Osteoblast (primary cell): ENCODE measurements around the gene TCP10L. TPM values are rescaled to one million over a fixed set of nuclear protein-coding genes. Genes with fewer than 3 reads are reported as not detected.
"Not testable (repeated sequence)": the region's sequence is repeated elsewhere in the genome, so short reads cannot be mapped to it uniquely, and the experiment has no call there.

Source experiments
- DNase-seq: peaks from one replicate; pipeline ENCODE4 v3.0.0; 2011; ENCODE audit warnings: low spot score, mixed read lengths; ENCODE audit not compliant: insufficient read length; ENCODE audit errors: missing footprints
- H2AFZ ChIP-seq: 2 replicates; pipeline ENCODE4 v1.6.0; 2011; ENCODE audit warnings: mild to moderate bottlenecking, low read length
- H3K27ac ChIP-seq: 2 replicates; pipeline ENCODE4 v1.5.1; 2011; ENCODE audit warnings: mild to moderate bottlenecking, low read depth, low read length, moderate library complexity
- H3K27me3 ChIP-seq: 2 replicates; pipeline ENCODE4 v1.6.0; 2012; ENCODE audit warnings: mild to moderate bottlenecking, control low read depth, inconsistent platforms, low read length, moderate library complexity; ENCODE audit not compliant: insufficient read depth
- H3K36me3 ChIP-seq: 2 replicates; pipeline ENCODE4 v1.5.1; 2011; ENCODE audit warnings: mild to moderate bottlenecking, low read length, control low read depth, moderate library complexity; ENCODE audit not compliant: insufficient read depth
- H3K4me1 ChIP-seq: 2 replicates; pipeline ENCODE4 v1.5.1; 2011; ENCODE audit warnings: mild to moderate bottlenecking, low read length, control low read depth, moderate library complexity; ENCODE audit not compliant: insufficient read depth
- H3K4me2 ChIP-seq: 2 replicates; pipeline ENCODE4 v1.6.0; 2011; ENCODE audit warnings: mild to moderate bottlenecking, low read length; ENCODE audit not compliant: insufficient read depth
- H3K4me3 ChIP-seq: fragments of 200-600 bp; sonication (generic); 3 replicates; pipeline ENCODE4 v1.5.1; 2012; ENCODE audit warnings: mild to moderate bottlenecking, low read length, inconsistent platforms; ENCODE audit not compliant: insufficient read depth
- H3K79me2 ChIP-seq: 2 replicates; pipeline ENCODE4 v1.6.0; 2012; ENCODE audit warnings: mild to moderate bottlenecking, low read length, control low read depth, inconsistent platforms; ENCODE audit not compliant: insufficient read depth
- H3K9me3 ChIP-seq: 2 replicates; pipeline ENCODE4 v1.5.1; 2011; ENCODE audit warnings: low read depth, low read length, control low read depth
- H4K20me1 ChIP-seq: 2 replicates; pipeline ENCODE4 v1.6.0; 2012; ENCODE audit warnings: mild to moderate bottlenecking, low read length, control low read depth; ENCODE audit not compliant: insufficient read depth
- CTCF ChIP-seq: IDR thresholded peaks from 2 replicates; pipeline ENCODE4 v1.5.1; 2011; ENCODE audit warnings: mild to moderate bottlenecking, low read depth, low read length, moderate library complexity; ENCODE audit errors: extremely low read depth
- total RNA-seq: library from RNA; depleted of rRNA; stranded (reverse); fragments of >200 nt; gene quantifications from 2 replicates; pipeline ENCODE4 v1.2.3, GENCODE V29; 2012

The TCP10L gene
- total RNA-seq, 1 donor, result 0.72 TPM

- H3K4me3 ChIP-seq, result peak overlapping the region; percentile 95
- peak overlapping the region; percentile 97 for H2AFZ ChIP-seq
Measured at GRCh38 chr21:32612999-32613337, 27.6 kb upstream of the TCP10L start.

GRCh38 chr21:32612075-32612998 is 27.0 kb upstream of the TCP10L start, which contains the start of gene CFAP298:
Gene CFAP298, minus strand, starts transcription at chr21:32612377. Its CDS starts 134 bp downstream, at chr21:32612243.
- Histone ChIP-seq H4K20me1 (peaks cover 5% of the 10 kb centered on the region), H3K36me3 (peaks cover 17% of the 10 kb centered on the region), H3K27ac (peak within 1 kb of the TSS; percentile 97), H3K9me3 (no peaks in the 10 kb centered on the region), H3K4me1 (peaks cover 8% of the 10 kb centered on the region), H3K4me2 (peak within 1 kb of the TSS; percentile 93), H3K4me3 (peak within 1 kb of the TSS; percentile 95), H3K27me3 (no peaks in the 10 kb centered on the region), H2AFZ (peak within 1 kb of the TSS; percentile 97), H3K79me2 (peaks cover 25% of the 10 kb centered on the region)
- peak; percentile 97 for DNase-seq
- TF ChIP-seq CTCF, result no peak

More at GRCh38 chr21:32612999-32613337, 27.6 kb upstream of the TCP10L start:
- Histone ChIP-seq H3K36me3 (peaks cover 12% of the 10 kb centered on the region), H3K9me3 (no peaks in the 10 kb centered on the region), H3K79me2 (peaks cover 25% of the 10 kb centered on the region), H4K20me1 (peaks cover 5% of the 10 kb centered on the region), H3K27ac (peak overlapping the region; percentile 97), H3K4me1 (peaks cover 8% of the 10 kb centered on the region), H3K27me3 (no peaks in the 10 kb centered on the region), H3K4me2 (peak overlapping the region; percentile 93)
- TF ChIP-seq CTCF, result no peak
- no peak for DNase-seq

- H2AFZ ChIP-seq, result peak overlapping the region; percentile 97
- no peak for TF ChIP-seq CTCF
- H3K36me3 ChIP-seq, result peaks cover 21% of the 10 kb centered on the region
- H3K27me3 ChIP-seq, result no peaks in the 10 kb centered on the region
- peaks cover 25% of the 10 kb centered on the region for H3K79me2 ChIP-seq
- H3K4me2 ChIP-seq, result peak overlapping the region; percentile 93
- H4K20me1 ChIP-seq, result peaks cover 6% of the 10 kb centered on the region
- peaks cover 8% of the 10 kb centered on the region for H3K4me1 ChIP-seq
- H3K4me3 ChIP-seq, result peak overlapping the region; percentile 95
- DNase-seq, result peak; percentile 80
- peak overlapping the region; percentile 97 for H3K27ac ChIP-seq
- no peaks in the 10 kb centered on the region for H3K9me3 ChIP-seq
Measured at GRCh38 chr21:32611471-32611997, 26.2 kb upstream of the TCP10L start.

- H3K27ac ChIP-seq, H3K27me3 ChIP-seq, H3K9me3 ChIP-seq, H3K4me1 ChIP-seq, H2AFZ ChIP-seq, H4K20me1 ChIP-seq, DNase-seq: not testable (repeated sequence)
- Histone ChIP-seq H3K79me2 (peaks cover 25% of the 10 kb centered on the region), H3K36me3 (peaks cover 27% of the 10 kb centered on the region), H3K4me3 (peak overlapping the region; percentile 37), H3K4me2 (peak overlapping the region; percentile 93)
Measured at GRCh38 chr21:32610940-32611339, 25.6 kb upstream of the TCP10L start.
